ENCODE results near the gene SV2C. TPM values are rescaled to one million over a fixed set of nuclear protein-coding genes. Genes with fewer than 3 reads are reported as not detected.
A peak's percentile ranks its signal among the peaks of the same experiment; 100 is the strongest.
"Not testable (repeated sequence)": the region's sequence is repeated elsewhere in the genome, so short reads cannot be mapped to it uniquely, and the experiment has no call there.

Gene SV2C
- total and polyA plus RNA-seq, 4 donors = under 0.01 to 0.04 (median 0.03) TPM; not detected in 1

DNA sequence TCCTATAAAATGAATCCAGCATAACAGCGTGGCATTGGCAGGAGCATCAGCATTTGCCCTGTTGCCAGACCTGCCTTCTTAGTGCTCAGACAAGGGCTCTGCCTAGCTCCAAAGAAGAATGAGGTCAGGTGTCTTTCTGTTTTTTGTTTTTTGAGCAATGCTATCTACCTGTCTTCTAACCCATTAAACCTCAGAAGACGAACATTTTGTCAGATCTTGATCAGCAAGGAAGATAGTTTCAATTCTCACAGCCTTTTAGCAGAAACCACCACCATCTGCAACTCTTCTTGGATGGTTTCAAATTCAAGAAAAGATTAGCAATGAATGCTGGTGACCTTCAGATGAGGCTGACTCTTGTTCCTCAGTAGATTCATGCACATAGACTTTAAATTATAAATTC is 216.4 kb downstream of the SV2C start:
- Histone ChIP-seq H3K36me3 (ENCODE audit: control insufficient read depth in 4 of 4, insufficient read depth in 3 of 4, low read depth in 1 of 4, low read length in 3 of 4) (no peaks in the 10 kb centered on the region), H3K4me3 (ENCODE audit: low read depth in 1 of 3, low read length in 3 of 3) (no peak overlapping the region), H3K27me3 (ENCODE audit: control insufficient read depth in 4 of 4, insufficient read depth in 4 of 4, low read length in 3 of 4) (no peaks in the 10 kb centered on the region), H3K9ac (ENCODE audit: low read depth in 1 of 2, low read length in 2 of 2) (peak overlapping the region in 1 of 2 donors; percentile 36), H3K9me3 (ENCODE audit: control insufficient read depth in 4 of 4, low read length in 3 of 4) (no peaks in the 10 kb centered on the region), H3K27ac (ENCODE audit: low read depth in 1 of 2, low read length in 2 of 2) (peak overlapping the region; percentile 2 to 75), H3K4me1 (ENCODE audit: control insufficient read depth in 4 of 4, insufficient read depth in 4 of 4, low read length in 3 of 4) (peaks cover 0 to 56% (median 31%) of the 10 kb centered on the region in 4 donors)
- no peak for DNase-seq (ENCODE audit: low spot score)
- TF ChIP-seq CTCF (IDR thresholded peaks at IDR 0.05; ENCODE audit: low read depth, low read length, missing input control) (no peak), GABPA (IDR thresholded peaks at IDR 0.05 in 1 of 2, conservative IDR thresholded peaks at IDR 0.05 in 1 of 2) (no peak)
- WGBS = 63% methylated on average over 2 of the region's 2 CpGs

- H3K36me3 ChIP-seq (ENCODE audit: control insufficient read depth in 4 of 4, insufficient read depth in 3 of 4, low read depth in 1 of 4, low read length in 3 of 4); H3K27me3 ChIP-seq (ENCODE audit: control insufficient read depth in 4 of 4, insufficient read depth in 4 of 4, low read length in 3 of 4); H3K9ac ChIP-seq (ENCODE audit: low read depth in 1 of 2, low read length in 2 of 2); DNase-seq (ENCODE audit: low spot score); H3K4me3 ChIP-seq (ENCODE audit: low read depth in 1 of 3, low read length in 3 of 3); H3K9me3 ChIP-seq (ENCODE audit: control insufficient read depth in 4 of 4, low read length in 3 of 4): not testable (repeated sequence)
- WGBS = 7% methylated on average over 1 of the region's 1 CpG
- peak overlapping the region; percentile 57 to 65 for H3K27ac ChIP-seq (ENCODE audit: low read depth in 1 of 2, low read length in 2 of 2)
- peaks cover 3 to 57% (median 31%) of the 10 kb centered on the region in 4 donors for H3K4me1 ChIP-seq (ENCODE audit: control insufficient read depth in 4 of 4, insufficient read depth in 4 of 4, low read length in 3 of 4)
These were observed 218.7 kb downstream of the SV2C start for GRCh38 chr5:76301932-76302331.

DNA sequence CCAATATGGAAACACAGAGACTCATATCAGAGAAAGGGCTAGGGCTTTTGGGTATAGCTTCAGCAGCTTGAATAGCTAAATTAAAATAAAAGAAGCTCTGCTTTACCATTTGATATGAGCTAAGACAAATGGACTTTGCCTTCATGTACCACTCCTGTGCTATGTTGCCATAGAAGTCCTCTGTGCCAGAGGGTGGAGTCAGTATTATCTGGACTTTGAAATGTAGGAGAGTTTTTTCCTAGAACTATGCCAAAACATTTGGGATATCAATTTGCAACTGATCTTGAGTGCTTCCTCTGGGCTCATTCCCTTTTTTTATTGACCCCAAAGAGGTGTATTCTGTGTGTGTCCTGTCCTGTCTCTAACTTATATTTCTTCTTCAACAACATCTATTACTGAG is 219.5 kb downstream of the SV2C start:
- H3K4me3 ChIP-seq (ENCODE audit: low read depth in 1 of 3, low read length in 3 of 3); DNase-seq (ENCODE audit: low spot score); H3K36me3 ChIP-seq (ENCODE audit: control insufficient read depth in 4 of 4, insufficient read depth in 3 of 4, low read depth in 1 of 4, low read length in 3 of 4); H3K9me3 ChIP-seq (ENCODE audit: control insufficient read depth in 4 of 4, low read length in 3 of 4); H3K9ac ChIP-seq (ENCODE audit: low read depth in 1 of 2, low read length in 2 of 2); H3K27me3 ChIP-seq (ENCODE audit: control insufficient read depth in 4 of 4, insufficient read depth in 4 of 4, low read length in 3 of 4): not testable (repeated sequence)
- TF ChIP-seq REST (IDR thresholded peaks at IDR 0.05) = peak; percentile 24
- peak; percentile 76 for TF ChIP-seq HNF4G (IDR thresholded peaks at IDR 0.05)
- TF ChIP-seq JUND (IDR thresholded peaks at IDR 0.05) = peak in 1 of 2 donors; percentile 63
- peak; percentile 41 for TF ChIP-seq YY1 (IDR thresholded peaks at IDR 0.05)
- peak; percentile 28 to 46 for TF ChIP-seq RXRA (IDR thresholded peaks at IDR 0.05)
- peak; percentile 75 to 83 for TF ChIP-seq HNF4A (conservative IDR thresholded peaks at IDR 0.05)
- peak; percentile 69 for TF ChIP-seq SP1 (IDR thresholded peaks at IDR 0.05)
- Histone ChIP-seq H3K4me1 (ENCODE audit: control insufficient read depth in 4 of 4, insufficient read depth in 4 of 4, low read length in 3 of 4) (peaks cover 3 to 56% (median 31%) of the 10 kb centered on the region in 4 donors), H3K27ac (ENCODE audit: low read depth in 1 of 2, low read length in 2 of 2) (peak overlapping the region in 1 of 2 donors; percentile 65)

All from liver (tissue), 9 donors.